H9 (cell line): ENCODE measurements around the gene TMEM69. TPM values are rescaled to one million over a fixed set of nuclear protein-coding genes. Genes with fewer than 3 reads are reported as not detected.

Experiments
- DNase-seq: peaks from one replicate; pipeline ENCODE4 v3.0.0-alpha.2; 2017
- H2AFZ ChIP-seq: one replicate; pipeline ENCODE4 v1.6.1; 2013; ENCODE audit warnings: mild to moderate bottlenecking, low read length, control low read depth, moderate library complexity
- H2AK5ac ChIP-seq: 2 replicates; pipeline ENCODE4 v1.6.1; 2013; ENCODE audit warnings: low read length, control low read depth, mixed read lengths; ENCODE audit not compliant: insufficient read length
- H2BK120ac ChIP-seq: one replicate; pipeline ENCODE4 v1.6.1; 2013; ENCODE audit warnings: low read depth, mild to moderate bottlenecking, low read length, control low read depth, inconsistent platforms; ENCODE audit not compliant: poor library complexity, severe bottlenecking
- H2BK12ac ChIP-seq: 2 replicates; pipeline ENCODE4 v1.6.1; 2013; ENCODE audit warnings: low read length, control low read depth, mixed read lengths, low read depth; ENCODE audit not compliant: insufficient read length
- H2BK15ac ChIP-seq: 2 replicates; pipeline ENCODE4 v1.6.1; 2013; ENCODE audit warnings: low read depth, low read length, control low read depth
- H2BK20ac ChIP-seq: one replicate; pipeline ENCODE4 v1.6.1; 2013; ENCODE audit warnings: low read depth, mild to moderate bottlenecking, low read length, control low read depth, inconsistent platforms; ENCODE audit not compliant: poor library complexity, severe bottlenecking
- H2BK5ac ChIP-seq: 2 replicates; pipeline ENCODE4 v1.6.1; 2013; ENCODE audit warnings: low read length, control low read depth, mixed read lengths; ENCODE audit not compliant: insufficient read length
- H3K14ac ChIP-seq: 2 replicates; pipeline ENCODE4 v1.6.1; 2013; ENCODE audit warnings: low read length, control low read depth; ENCODE audit not compliant: insufficient read depth
- H3K18ac ChIP-seq: 2 replicates; pipeline ENCODE4 v1.6.1; 2013; ENCODE audit warnings: low read depth, mild to moderate bottlenecking, mixed read lengths, low read length, control low read depth; ENCODE audit not compliant: insufficient read length
- H3K23ac ChIP-seq: 2 replicates; pipeline ENCODE4 v1.6.1; 2013; ENCODE audit warnings: low read length, control low read depth, mixed read lengths, low read depth; ENCODE audit not compliant: insufficient read length
- H3K23me2 ChIP-seq: 2 replicates; pipeline ENCODE4 v1.6.1; 2013; ENCODE audit warnings: low read depth, mild to moderate bottlenecking, mixed read lengths, low read length, control low read depth; ENCODE audit not compliant: insufficient read length, poor library complexity, severe bottlenecking
- H3K27ac ChIP-seq: 2 replicates; pipeline ENCODE4 v1.5.1; 2013; ENCODE audit warnings: low read length, control low read depth, mixed read lengths, low read depth; ENCODE audit not compliant: insufficient read length
- H3K27me3 ChIP-seq: 2 replicates; pipeline ENCODE4 v1.6.1; 2013; ENCODE audit warnings: low read length, control low read depth, inconsistent platforms; ENCODE audit not compliant: insufficient read depth
- H3K4ac ChIP-seq: 2 replicates; pipeline ENCODE4 v1.6.1; 2013; ENCODE audit warnings: low read depth, mild to moderate bottlenecking, control low read depth, inconsistent platforms, low read length, moderate library complexity
- H3K4me1 ChIP-seq: 2 replicates; pipeline ENCODE4 v1.6.1; 2013; ENCODE audit warnings: low read length, control low read depth, inconsistent platforms; ENCODE audit not compliant: insufficient read depth
- H3K4me2 ChIP-seq: 2 replicates; pipeline ENCODE4 v1.6.1; 2013; ENCODE audit warnings: low read length, control low read depth, mixed read lengths; ENCODE audit not compliant: insufficient read length, insufficient read depth
- H3K56ac ChIP-seq: 2 replicates; pipeline ENCODE4 v1.6.1; 2013; ENCODE audit warnings: low read depth, mild to moderate bottlenecking, mixed read lengths, low read length, control low read depth; ENCODE audit not compliant: insufficient read length
- H3K79me1 ChIP-seq: 2 replicates; pipeline ENCODE4 v1.6.1; 2013; ENCODE audit warnings: low read depth, mild to moderate bottlenecking, moderate library complexity, low read length, control low read depth, inconsistent platforms; ENCODE audit not compliant: insufficient read depth, poor library complexity, severe bottlenecking
- H3K79me2 ChIP-seq: 2 replicates; pipeline ENCODE4 v1.6.1; 2013; ENCODE audit warnings: low read length, control low read depth, inconsistent platforms; ENCODE audit not compliant: insufficient read depth
- H3K9ac ChIP-seq: 2 replicates; pipeline ENCODE4 v1.6.1; 2013; ENCODE audit warnings: low read length, control low read depth, mixed read lengths; ENCODE audit not compliant: insufficient read length; ENCODE audit errors: extremely low read depth
- H3K9me3 ChIP-seq: one replicate; pipeline ENCODE4 v1.6.1; 2013; ENCODE audit warnings: low read depth, low read length, inconsistent platforms; ENCODE audit not compliant: control insufficient read depth
- H3T11ph ChIP-seq: one replicate; pipeline ENCODE4 v1.6.1; 2013; ENCODE audit warnings: mild to moderate bottlenecking, low read length, control low read depth, inconsistent platforms
- H4K20me1 ChIP-seq: one replicate; pipeline ENCODE4 v1.6.1; 2013; ENCODE audit not compliant: control insufficient read depth, insufficient read length, insufficient read depth
- H4K5ac ChIP-seq: 2 replicates; pipeline ENCODE4 v1.6.1; 2013; ENCODE audit warnings: low read depth, mild to moderate bottlenecking, mixed read lengths, low read length, control low read depth; ENCODE audit not compliant: insufficient read length
- H4K8ac ChIP-seq: replicated peaks from 2 replicates; pipeline ENCODE4 v1.6.1; 2013; ENCODE audit warnings: low read length, control low read depth, mixed read lengths, low read depth; ENCODE audit not compliant: insufficient read length
- H4K91ac ChIP-seq: 2 replicates; pipeline ENCODE4 v1.6.1; 2013; ENCODE audit warnings: low read depth, mild to moderate bottlenecking, moderate library complexity, mixed read lengths, low read length, control low read depth; ENCODE audit not compliant: insufficient read length
- H3K27ac Mint-ChIP-seq, 3 experiments: 2 replicates in 2 of 3; 3 replicates in 1 of 3; pipeline ENCODE4 v1.8.0; 2020 to 2021; ENCODE audit warnings: mixed read lengths in 3 of 3, mild to moderate bottlenecking in 1 of 3, moderate library complexity in 1 of 3
- H3K27me3 Mint-ChIP-seq: 2 replicates; pipeline ENCODE4 v1.8.0; 2021; ENCODE audit warnings: low read depth, mild to moderate bottlenecking, moderate library complexity, mixed read lengths
- H3K36me3 Mint-ChIP-seq, 3 experiments: 2 replicates in 2 of 3; 3 replicates in 1 of 3; pipeline ENCODE4 v1.8.0; 2020 to 2021; ENCODE audit warnings: low read depth in 3 of 3, mixed read lengths in 3 of 3; ENCODE audit not compliant: insufficient read depth in 1 of 3
- H3K4me1 Mint-ChIP-seq, 2 experiments: 2 replicates each; pipeline ENCODE4 v1.8.0; 2020; ENCODE audit warnings: mixed read lengths in 2 of 2
- H3K4me3 Mint-ChIP-seq, 2 experiments: 2 replicates in 1 of 2; 3 replicates in 1 of 2; pipeline ENCODE4 v1.8.0; 2020 to 2021; ENCODE audit warnings: mild to moderate bottlenecking in 2 of 2, mixed read lengths in 2 of 2, moderate library complexity in 1 of 2
- H3K9me3 Mint-ChIP-seq, 2 experiments: 2 replicates in 1 of 2; 3 replicates in 1 of 2; pipeline ENCODE4 v1.8.0; 2020; ENCODE audit warnings: mild to moderate bottlenecking in 2 of 2, mixed read lengths in 2 of 2, moderate library complexity in 1 of 2
- CTCF ChIP-seq: fragments of 200-600 bp; sonication (generic); conservative IDR thresholded peaks from 3 replicates; pipeline ENCODE4 v1.8.0; 2021; ENCODE audit warnings: antibody characterized with exemption, mild to moderate bottlenecking
- WGBS: extraction: QIAGEN DNeasy Blood & Tissue Kit; methylation state at CpG from one replicate; pipeline ENCODE4 v1.1.7; 2013; ENCODE audit warnings: missing lambda C conversion rate, low lambda C conversion rate, mixed read lengths; ENCODE audit not compliant: insufficient read length; ENCODE audit errors: extremely low coverage; 5-methylcytosine and 5-hydroxymethylcytosine counted together
- total RNA-seq: library from RNA; stranded (reverse); gene quantifications from 2 replicates; pipeline ENCODE4 v1.2.1, GENCODE V29; 2021

The TMEM69 gene
- total RNA-seq, 1 experiment from 2014 or later = 30.7 TPM

GRCh38 chr1:45668526-45668925 is 19.5 kb upstream of the TMEM69 start:
- no peaks in the 10 kb centered on the region for H3K27me3 Mint-ChIP-seq
- Histone ChIP-seq H4K91ac (no peak overlapping the region), H3K4me1 (no peaks in the 10 kb centered on the region), H3K9ac (no peak overlapping the region), H3K18ac (no peak overlapping the region), H3K79me1 (peaks cover 14% of the 10 kb centered on the region), H2BK120ac (no peak overlapping the region), H3K23ac (no peak overlapping the region), H3K27me3 (no peaks in the 10 kb centered on the region), H2BK20ac (no peak overlapping the region), H3K4me2 (no peak overlapping the region), H3K79me2 (peaks cover 62% of the 10 kb centered on the region), H3K9me3 (no peaks in the 10 kb centered on the region), H4K5ac (no peak overlapping the region), H4K8ac (no peak overlapping the region), H2BK12ac (no peak overlapping the region), H2AK5ac (no peak overlapping the region), H3T11ph (no peak overlapping the region), H4K20me1 (no peaks in the 10 kb centered on the region), H2AFZ (no peak overlapping the region), H2BK15ac (no peak overlapping the region), H3K14ac (no peak overlapping the region), H2BK5ac (no peak overlapping the region), H3K56ac (no peak overlapping the region), H3K27ac (no peak overlapping the region), H3K23me2 (no peaks in the 10 kb centered on the region), H3K4ac (no peak overlapping the region)
- no peak for TF ChIP-seq CTCF
- H3K36me3 Mint-ChIP-seq = peaks cover 10 to 16% (median 14%) of the 10 kb centered on the region in 3 experiments
- H3K27ac Mint-ChIP-seq = no peak overlapping the region
- WGBS = no CpG with 5 or more reads among the region's 4 CpGs
- 0 out of 5 replicates have a peak, but pooled peaks cover 0 to 3% of the 10 kb centered on the region in 2 experiments for H3K9me3 Mint-ChIP-seq
- no peak overlapping the region for H3K4me3 Mint-ChIP-seq
- DNase-seq = no peak
- H3K4me1 Mint-ChIP-seq = peaks cover under 1 to 7% of the 10 kb centered on the region in 2 experiments; a peak in 3 of 4 replicates
